RCC 7860 (cell line): Measurements from ENCODE around the gene GNPTG.
A peak's percentile ranks its signal among the peaks of the same experiment; 100 is the strongest.

ENCODE experiments used
- DNase-seq: peaks from one replicate; pipeline ENCODE4 v3.0.0-alpha.2; 2015; ENCODE audit warnings: low spot score
- FAIRE-seq: peaks from 2 replicates; lab custom pipeline; 2012; peaks lifted over from hg19 to GRCh38; lab: Jason Lieb, UNC

GNPTG gene

DNA sequence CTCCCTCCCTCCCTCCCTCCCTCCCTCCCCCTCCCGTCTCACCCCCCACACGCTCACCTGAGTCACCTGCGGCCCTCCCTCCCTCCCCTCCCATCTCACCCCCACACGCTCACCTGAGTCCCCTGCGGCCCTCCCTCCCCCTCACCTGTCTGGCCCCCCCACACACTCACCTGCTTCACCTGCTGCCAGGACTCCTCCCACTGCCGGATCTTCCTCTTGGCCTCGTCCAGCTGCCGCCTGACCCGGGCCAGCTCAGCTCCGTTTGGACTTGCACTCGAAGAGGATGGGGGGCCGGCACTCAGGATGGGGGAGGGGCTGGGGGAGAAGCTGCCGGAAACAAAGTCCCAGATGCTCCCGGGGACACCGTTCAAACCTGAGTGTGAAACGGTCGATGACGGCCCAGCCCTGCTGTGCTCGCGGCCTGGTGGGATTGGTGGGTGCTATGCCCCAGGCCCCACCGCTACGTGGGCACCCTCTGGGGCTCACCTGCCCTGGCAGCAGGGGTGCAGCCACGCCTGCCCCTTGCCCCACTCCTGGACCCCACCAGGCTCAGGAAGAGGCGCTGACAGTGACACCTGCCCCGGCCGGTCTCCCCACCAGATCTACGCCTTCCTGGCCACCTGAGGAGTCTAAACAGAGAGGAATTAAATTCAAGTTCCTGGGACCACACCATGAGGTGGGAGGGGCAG lies 15.9 kb downstream of the GNPTG start:
- DNase-seq (no peak), FAIRE-seq (no peak)

DNA sequence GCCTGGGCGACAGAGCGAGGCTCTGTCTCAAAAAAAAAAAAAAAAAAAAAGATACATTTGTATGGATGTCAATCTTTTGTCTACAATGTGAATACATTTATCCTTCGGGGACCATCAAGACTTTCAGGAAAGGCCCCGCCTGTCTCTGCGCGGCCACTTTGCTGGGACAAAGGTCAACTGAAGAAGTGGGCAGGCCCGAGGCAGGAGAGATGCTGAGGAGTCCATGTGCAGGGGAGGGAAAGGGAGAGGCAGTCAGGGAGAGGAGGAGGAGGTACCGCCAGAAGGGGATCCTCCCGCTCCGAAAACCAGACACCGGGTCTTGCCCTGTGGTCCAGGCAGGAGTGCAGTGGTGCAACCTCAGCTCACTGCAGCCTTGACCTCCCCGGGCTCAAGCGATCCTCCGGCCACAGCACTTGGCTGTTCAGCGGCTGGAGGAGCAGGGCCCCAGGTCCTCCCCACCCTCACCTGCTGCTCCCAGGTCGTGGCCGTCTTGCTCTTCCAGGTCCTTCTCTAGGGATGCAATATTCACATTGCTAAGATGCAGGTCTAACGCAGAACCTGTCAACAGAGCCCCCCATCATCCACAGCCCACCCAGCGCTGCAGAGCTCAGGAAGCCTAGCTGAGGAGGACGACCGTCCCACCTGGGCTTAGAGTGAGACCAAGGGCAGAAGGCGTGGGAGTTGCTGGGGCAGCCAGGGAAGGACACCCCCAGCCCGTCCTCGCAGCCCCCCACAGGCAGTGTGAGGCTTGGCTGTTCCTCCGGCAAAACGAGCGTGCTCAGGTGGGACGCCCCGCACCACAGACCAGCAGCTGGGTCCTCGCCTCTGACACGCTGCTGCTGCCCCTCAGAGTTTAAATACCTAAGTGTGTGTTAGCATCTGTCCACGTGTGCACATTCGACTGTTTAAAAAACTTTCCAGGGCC lies 19.6 kb downstream of the GNPTG start:
- FAIRE-seq (no peak), DNase-seq (no peak)

DNA sequence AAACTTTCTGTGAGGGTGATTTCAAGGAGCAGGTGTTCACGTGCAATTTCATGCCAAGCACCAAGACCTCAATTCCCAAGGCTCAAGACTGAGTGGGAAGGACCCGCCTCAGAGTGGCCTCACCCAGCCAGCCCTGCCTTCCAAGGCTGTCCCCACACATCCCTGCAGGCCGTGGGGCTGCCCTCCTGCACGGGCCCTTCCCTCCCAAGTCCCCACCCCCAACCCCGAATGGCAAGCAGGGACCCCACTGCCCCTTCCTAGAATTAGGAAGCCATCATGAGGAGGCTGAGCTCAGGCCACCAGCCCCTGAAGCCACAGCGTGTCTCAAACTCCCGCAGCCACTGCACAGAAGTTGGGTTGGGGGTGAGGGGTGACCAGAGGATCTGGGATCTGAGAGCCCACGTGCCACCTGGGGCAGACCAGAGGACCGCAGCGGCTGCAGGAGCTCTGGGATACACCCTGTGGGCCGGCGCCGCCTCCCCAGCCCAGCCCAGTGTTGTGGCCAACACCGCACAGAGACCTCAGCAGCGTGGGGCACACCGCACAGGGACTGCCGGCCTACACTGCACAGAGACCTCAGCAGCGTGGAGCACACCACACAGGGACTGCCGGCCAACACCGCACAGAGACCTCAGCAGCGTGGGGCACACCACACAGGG lies 20.7 kb downstream of the GNPTG start:
- FAIRE-seq, result no peak

DNA sequence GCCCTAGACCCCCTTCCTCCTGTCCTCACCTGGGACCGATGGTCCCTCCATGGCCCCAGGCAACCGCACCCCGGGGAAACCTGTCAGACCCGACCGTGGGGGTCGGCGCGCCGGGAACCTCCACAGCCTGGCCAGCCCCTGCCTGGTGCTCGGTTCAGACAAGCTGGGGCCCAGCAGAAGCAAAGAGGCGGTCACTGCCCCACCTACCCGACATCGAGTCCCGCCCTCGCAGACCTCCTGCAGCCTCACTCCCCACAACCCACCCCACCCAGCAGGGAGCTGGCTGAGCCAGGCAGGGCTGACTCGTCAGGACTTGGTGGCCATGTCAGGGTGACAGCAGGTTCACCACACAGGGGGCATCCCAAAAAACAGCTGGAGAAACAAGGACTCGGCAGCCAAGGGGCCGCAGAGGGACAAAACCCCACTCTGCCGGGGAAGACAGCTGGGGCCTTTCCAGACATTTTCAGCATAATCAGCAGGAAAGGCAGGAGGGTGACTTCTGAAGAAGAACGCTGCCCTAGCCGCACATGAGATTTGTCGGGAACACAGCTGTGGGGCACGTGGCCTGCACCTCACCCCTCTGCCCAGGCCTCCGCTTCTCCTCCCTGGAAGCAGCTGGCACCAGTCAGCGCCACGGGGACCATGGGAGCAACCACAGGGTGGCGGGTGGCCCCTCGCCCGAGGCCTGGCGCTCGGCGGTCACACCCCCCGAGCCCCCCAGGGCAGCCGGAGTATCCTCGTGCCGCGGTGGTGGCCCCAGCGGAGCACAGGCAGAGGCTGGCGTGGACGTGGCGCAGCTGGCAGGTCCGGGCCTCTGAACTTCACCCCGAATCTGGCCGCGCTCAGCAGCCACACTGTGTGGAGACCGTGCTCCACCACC lies 22.9 kb downstream of the GNPTG start:
- FAIRE-seq (no peak), DNase-seq (no peak)

More for the DNA sequence above, 20.7 kb downstream of the GNPTG start:
- DNase-seq, result no peak

DNA sequence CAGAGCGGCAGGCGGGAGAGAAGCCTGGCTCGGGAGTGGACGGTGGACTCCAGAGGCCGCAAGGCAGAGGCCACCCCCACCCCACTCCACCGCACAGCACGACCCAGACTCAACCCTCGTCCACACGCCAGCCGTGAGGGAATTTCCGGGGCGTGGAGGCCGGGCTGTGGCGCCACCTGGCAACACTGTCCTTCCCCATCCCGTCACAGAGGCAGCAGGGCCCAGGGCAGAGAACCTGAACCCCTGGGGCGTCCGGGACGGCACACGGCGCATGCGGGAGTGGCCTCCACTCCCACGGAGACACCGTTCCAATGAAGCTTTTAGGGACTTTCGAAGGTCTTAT lies 23.5 kb downstream of the GNPTG start:
- no peak for DNase-seq
- FAIRE-seq, result no peak

DNA sequence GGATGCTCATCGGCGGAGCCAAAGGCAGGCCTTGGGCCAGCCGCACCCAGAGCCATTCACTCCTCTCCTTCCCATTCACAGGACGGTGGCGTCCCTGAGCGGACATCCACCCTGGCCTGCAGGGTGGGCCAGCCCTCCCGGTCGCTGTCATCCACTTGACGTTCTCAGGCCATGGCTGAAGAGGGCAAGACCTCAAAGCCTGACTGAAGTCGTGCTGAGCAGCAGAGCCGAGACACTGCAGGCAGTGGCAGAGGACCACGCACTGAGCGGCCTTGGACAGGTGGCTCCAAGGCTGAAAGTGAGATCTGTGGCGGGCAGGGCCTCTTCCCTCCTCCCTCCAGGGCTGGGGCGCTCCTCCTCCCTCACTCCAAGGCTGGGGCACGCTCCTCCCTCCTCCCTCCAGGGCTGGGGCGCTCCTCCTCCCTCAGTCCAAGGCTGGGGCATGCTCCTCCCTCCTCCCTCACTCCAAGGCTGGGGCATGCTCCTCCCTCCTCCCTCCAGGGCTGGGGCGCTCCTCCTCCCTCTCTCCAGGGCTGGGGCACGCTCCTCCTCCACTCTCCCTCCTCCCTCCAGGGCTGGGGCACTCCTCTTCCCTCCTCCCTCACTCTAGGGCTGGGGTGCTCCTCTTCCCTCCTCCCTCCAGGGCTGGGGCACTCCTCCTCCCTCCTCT lies 24.1 kb downstream of the GNPTG start:
- DNase-seq (no peak), FAIRE-seq (no peak)

DNA sequence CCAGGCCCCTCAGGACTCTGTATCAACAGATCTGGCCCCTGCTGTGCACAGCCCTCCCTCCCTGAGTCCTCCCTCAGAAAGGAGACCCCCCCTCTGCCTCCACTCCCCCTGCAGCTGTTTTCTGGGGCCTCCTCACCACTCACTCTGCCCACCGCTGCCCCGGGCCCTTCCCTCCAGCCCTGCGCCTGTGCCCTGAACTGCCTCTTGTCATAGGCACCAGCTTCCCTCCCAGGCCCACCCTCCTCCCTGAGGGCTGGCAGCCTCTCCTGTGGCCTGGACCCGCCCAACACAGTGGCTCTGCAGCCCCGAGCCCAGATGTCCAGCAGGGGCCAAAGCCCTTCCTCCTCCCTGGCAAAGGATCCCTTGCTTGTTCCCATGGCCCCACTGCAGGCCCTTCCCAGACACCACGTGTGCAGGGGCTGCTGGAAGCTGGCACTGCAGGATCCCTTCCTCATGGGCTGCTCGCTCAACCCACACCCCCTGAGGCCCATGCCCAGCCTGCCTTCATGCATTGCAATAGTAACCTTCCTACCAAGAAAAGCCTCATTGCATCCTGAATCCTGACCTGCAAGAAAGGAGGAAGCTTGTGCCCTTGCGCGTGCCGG lies 25.8 kb downstream of the GNPTG start:
- DNase-seq (no peak), FAIRE-seq (no peak)

DNA sequence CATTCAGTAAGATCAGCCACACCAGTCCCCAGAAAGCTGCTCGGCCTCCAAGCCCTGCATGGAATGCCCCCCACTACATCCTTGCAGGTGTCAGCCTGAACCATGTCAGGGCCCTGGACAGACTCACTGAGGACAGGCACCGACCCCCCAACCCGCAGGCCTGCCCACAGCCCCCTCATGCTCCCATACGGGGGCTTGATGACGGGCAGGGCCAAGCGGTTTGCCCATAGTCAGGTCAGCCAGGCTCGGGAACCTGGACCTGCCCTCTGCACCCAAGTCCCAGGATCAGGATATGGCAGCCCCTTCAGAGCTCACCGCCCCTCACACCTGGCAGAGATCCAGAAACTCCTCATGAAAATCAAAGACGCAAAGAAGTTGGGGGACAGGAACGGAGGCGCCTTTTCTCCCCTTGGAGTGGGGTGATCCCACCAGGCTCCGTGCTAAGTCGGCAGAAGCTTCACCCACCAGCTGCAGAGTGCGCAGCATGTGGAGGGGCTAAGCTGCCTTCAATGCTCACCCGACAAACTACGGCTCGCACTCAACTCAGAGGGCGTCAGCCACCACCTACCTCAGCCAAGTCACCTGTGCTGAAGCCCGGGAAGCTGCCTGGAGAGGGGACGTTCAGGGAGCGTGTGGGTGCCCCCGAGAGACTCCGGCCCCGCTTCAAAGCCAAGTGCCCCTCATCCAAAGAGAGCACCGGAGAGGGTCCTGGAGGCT lies 26.5 kb downstream of the GNPTG start:
- no peak for DNase-seq
- FAIRE-seq, result no peak

DNA sequence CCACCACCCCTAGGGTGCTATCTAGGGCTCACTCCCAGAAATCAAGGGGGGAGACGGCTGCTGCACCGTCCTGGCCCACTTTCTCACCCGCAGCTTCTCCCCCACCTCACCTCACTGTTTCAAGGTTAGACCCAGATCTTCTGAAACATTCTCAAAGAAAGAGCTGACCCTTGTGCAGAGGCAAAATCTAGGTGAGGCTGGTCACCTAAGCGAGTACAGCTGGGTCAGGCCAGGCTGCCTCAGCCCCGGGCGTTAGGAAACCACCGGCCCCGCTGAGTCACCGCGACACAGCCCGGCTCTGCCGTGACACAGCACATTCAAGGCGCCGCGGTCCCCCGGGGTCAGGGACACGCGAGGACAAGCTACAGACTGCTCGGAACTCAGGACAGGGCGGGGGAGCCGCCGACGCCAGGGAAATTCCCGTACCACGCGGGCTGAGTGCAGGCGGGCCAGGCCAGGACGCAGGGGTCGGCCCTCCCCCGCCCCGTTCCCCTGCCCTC lies 27.1 kb downstream of the GNPTG start:
- DNase-seq (peak; percentile 88), FAIRE-seq (peak; percentile 60)

DNA sequence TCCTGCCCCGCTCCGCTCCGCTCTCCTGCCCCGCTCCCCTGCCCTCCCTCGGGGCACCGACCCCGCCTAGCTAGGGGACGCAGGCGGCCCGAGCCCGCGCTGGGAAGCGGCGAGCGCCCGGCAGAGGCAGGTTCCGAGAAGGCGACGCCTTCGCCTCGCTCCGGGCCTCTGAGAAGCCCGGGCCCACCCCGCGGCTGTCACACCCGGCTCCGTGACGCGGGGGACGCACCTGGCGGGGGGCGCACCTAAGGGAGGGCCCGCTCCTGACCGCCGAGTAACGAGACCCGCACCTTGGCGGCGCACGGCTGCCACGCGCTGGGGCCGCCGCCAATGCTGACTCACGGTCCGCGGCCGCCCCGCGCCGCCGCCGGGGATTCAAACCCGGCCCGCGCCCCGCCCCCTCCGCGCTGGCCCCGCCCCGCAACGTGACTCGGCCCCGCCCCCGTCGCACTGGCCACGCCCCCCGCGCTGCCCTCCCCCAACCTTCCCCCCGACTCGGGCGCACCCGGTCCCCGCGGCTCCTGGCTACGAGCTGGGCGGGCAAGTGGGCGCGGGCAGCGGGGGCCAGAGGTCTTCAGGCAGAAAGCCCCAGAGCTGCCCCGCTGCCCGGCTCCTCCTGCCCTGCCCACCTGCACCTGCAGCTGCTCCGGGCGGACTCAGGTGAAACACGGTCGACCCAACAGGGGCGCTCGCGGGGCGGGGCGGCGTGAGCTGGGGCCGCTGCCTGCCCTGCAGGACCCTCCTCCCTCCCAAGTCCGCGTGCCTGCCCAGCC lies 27.8 kb downstream of the GNPTG start:
- FAIRE-seq (no peak), DNase-seq (peak; percentile 41)

DNA sequence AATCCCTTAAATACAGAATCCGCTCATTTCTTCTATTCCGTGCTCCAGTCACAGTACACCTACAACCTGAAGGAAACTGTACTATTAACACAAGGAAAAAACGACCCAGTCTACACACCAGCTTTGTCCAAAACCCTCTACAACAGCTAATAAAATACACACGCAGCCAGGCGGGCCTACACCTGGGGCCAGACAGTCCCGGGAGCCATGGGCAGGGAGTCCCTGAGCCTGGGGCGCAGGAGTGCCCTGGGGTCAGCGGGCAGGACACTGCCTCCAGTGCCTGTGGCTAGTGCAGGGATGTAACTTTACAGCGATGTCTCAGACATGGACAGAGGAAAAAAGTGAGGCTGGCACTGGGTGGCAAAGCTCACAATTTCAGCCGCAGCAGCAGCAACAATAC lies 28.5 kb downstream of the GNPTG start:
- FAIRE-seq, result no peak
- DNase-seq, result no peak

DNA sequence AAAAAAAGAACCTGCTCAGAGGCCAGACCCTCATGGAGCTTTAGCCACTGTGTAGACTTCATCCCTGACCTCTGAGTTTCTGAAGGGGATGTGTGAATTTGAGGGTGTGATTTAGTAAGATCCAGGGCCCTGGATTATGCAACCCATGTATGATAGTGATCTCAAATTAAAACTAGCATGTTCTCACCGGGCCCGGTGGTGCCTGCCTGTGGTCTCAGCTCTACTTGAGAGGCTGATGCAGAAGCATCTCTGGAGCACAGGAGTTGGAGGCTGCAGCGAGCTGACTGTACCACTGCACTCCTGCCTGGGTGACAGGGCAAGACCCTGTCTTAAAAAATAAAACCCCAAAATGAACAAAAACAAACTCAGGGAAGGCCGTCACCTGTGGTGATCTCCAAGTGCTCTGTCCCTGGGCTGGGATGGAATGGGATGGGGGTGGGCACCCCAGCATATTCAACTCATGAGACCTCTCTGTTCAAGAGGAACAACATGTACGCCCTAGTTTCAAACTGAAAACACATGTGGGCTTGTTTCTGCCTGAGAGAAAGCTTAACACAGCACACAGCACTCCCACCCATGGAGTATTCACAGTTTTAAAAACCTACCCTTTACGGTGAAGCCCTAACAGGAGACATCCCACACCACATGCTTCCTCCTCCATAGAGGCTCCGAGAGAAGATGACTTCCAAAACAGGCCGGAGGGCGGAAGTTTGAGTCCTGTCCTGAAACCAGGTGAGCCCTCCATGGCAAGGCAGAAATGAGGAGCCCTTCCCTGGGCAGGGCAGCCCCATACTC lies 30.1 kb downstream of the GNPTG start:
- no peak for DNase-seq
- no peak for FAIRE-seq

DNA sequence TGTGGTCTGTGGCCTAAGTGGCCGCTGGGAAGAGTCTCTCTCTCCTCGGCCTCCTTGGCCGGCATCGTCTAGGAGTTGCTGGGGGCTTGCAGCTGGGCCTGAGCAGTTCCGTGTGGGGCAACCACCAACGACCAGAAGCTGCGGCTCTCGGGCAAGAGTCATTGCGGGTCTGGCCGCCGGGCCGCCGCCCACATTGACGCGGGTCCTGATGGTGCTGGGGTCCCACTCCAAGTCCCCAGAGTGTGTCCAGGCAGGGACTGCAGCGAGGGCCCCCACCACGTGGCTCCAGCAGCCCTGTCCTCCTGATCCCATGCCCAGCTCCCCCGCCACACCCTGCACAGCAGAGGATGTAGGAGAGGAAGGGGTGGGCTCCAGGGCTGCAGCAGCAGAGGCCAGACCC lies 31.8 kb downstream of the GNPTG start:
- DNase-seq (no peak), FAIRE-seq (no peak)

DNA sequence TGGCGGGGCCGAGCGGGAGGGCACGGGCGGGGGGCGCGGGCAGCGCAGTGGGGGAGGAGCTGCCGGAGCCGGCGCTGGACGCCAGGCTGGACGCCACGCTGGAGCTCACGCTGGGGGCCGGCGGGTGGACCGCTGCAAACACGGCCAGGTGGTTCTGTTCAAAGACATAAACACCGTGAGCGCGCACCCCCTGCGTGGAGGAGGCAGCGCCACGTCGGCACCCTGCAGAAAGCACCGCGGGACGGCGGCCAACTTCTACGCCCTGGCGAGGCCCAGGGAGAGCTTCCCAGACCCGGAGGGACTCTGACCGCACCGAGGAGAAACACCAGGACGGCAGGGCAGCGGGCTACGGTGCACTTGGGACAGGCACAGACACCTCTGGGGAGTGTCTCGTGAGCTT lies 33.5 kb downstream of the GNPTG start:
- FAIRE-seq (no peak), DNase-seq (no peak)

DNA sequence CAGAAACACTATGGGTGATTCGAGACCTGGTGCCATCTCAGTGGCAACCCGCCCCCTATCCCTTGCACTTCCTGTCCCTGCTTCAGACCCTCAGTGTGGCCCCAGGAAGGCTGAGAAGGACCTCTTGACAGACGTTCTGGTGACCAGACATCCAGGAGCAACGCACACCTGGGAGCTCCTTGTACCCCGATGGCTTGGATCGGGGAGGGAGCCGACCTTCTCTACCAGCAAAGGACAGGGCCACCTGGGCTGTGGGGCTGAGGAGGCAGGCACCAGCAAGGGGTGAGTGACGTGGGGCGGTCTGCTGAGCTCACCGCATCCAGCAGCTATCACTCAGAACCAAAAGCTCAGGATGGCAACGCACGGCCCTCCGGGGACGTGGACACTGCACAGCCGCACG lies 35.6 kb downstream of the GNPTG start:
- no peak for DNase-seq
- FAIRE-seq, result no peak

DNA sequence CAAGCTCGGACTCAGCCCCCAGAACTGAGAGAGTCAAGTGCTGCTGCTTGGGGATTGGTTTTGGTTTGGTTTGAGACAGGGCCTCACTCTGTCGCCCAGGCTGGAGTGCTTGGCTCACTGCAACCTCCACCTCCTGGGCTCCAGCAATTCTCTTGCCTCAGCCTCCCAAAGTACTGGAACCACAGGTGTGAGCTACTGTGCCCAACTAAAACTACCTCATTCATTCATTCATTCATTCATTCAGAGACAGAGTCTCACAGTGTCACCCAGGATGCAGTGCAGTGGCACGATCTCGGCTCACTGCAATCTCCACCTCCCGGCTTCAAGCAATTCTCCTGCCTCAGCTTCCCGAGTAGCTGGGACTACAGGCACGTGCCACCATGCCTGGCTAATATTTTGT lies 38.0 kb downstream of the GNPTG start:
- DNase-seq (no peak), FAIRE-seq (no peak)

DNA sequence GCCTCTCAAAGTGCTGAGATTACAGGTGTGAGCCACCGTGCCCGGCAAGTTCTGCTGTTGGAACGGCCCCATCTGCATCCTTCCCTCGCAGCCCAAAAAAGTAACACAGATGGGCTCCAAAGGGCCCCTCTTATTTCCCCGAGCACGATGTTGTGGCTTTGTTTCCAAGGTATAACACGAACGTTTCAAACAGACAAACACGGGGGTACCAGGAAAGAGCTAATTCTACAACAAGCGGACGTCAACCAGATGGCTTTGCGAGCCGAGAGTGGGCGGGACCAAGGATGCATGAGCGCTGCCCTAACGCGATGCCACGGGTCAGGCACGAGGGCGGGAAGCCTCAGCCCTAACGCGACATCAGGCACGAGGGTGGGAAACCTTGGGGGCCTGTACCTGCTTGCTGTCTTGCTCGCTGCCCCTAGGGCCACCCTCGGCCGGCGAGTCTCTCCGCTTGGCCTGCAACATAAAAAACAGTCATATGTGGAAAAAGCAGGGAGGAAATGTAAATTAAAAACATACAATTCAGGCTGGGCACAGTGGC lies 38.6 kb downstream of the GNPTG start:
- no peak for DNase-seq
- FAIRE-seq, result no peak
